ENCODE measurements around the gene LY6G6C. TPM values are rescaled to one million over a fixed set of nuclear protein-coding genes. Genes with fewer than 3 reads are reported as not detected.
A peak's percentile ranks its signal among the peaks of the same experiment; 100 is the strongest.

The LY6G6C gene
- total RNA-seq, 2 donors from 2014 or later = not detected

- peaks cover 8% of the 10 kb centered on the region for H3K36me3 Mint-ChIP-seq (ENCODE audit: low read depth)
- no peak for DNase-seq
- ATAC-seq = no peak
- no peaks in the 10 kb centered on the region for H3K27me3 Mint-ChIP-seq
- peak overlapping the region; percentile 99 for H3K4me3 Mint-ChIP-seq
- H3K9me3 ChIP-seq (ENCODE audit: control insufficient read depth, low read length, poor library complexity, severe bottlenecking) = no peaks in the 10 kb centered on the region
- H3K4me1 Mint-ChIP-seq = peaks cover 62% of the 10 kb centered on the region
- H3K27ac Mint-ChIP-seq = peak overlapping the region; percentile 96
These were observed 15.9 kb upstream of the LY6G6C start for GRCh38 chr6:31737315-31737990.

GRCh38 chr6:31736768-31737314 is 15.3 kb upstream of the LY6G6C start:
- no peaks in the 10 kb centered on the region for H3K9me3 ChIP-seq (ENCODE audit: control insufficient read depth, low read length, poor library complexity, severe bottlenecking)
- H3K36me3 Mint-ChIP-seq (ENCODE audit: low read depth) = peaks cover 8% of the 10 kb centered on the region
- peak overlapping the region; percentile 99 for H3K4me3 Mint-ChIP-seq
- H3K27me3 Mint-ChIP-seq = no peaks in the 10 kb centered on the region
- peak overlapping the region; percentile 96 for H3K27ac Mint-ChIP-seq
- ATAC-seq = no peak
- H3K4me1 Mint-ChIP-seq = peaks cover 62% of the 10 kb centered on the region
- no peak for DNase-seq

DNA sequence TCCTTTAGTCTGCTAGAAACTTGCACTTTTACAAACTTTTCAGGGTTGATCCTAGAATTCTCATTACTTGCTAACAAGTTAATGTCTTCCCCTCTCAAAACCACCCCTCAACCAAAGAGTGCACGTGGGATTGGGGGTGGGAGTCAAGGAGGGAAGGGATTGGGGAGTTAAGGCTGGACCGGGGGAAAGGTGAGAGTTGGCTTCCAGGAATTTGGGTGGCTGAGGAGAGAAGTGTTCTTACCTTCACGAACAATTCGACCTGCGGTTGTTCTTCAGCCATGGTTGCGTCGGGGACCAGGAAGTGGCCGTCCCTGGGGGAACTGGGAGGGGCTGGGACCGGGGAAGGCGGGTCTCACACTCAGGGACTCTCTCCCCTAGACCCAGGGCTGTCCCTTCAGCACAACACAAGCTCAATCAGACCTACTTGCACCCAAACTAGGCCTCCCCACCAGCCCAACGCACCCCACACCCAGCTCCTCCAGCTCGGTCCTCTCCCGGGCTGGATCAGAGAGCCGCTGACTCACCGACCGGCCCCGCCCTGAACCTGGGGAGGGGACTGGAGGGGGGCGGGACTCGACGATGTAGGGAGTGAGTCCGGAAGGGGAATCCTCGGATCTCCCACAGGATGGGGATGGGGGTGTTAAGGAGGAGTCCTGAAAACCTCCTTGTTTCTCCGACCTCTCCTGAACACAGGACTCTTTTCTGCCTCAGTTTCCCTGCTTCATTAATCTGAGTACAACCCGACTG is 14.6 kb upstream of the LY6G6C start, which contains the start of gene CLIC1:
CLIC1 (minus strand) TSS at position 510 of the 747 bp plus-strand sequence; CDS start at position 280, 230 bp downstream.
- peak within 1 kb of the TSS; percentile 96 for H3K27ac Mint-ChIP-seq
- DNase-seq = peak in 2 of 3 donors; percentile 62 to 65
- no peaks in the 10 kb centered on the region for H3K27me3 Mint-ChIP-seq
- H3K9me3 ChIP-seq (ENCODE audit: control insufficient read depth, low read length, poor library complexity, severe bottlenecking) = no peaks in the 10 kb centered on the region
- H3K4me3 Mint-ChIP-seq = peak within 1 kb of the TSS; percentile 99
- peak; percentile 16 for ATAC-seq
- peaks cover 62% of the 10 kb centered on the region for H3K4me1 Mint-ChIP-seq
- peaks cover 8% of the 10 kb centered on the region for H3K36me3 Mint-ChIP-seq (ENCODE audit: low read depth)

DNA sequence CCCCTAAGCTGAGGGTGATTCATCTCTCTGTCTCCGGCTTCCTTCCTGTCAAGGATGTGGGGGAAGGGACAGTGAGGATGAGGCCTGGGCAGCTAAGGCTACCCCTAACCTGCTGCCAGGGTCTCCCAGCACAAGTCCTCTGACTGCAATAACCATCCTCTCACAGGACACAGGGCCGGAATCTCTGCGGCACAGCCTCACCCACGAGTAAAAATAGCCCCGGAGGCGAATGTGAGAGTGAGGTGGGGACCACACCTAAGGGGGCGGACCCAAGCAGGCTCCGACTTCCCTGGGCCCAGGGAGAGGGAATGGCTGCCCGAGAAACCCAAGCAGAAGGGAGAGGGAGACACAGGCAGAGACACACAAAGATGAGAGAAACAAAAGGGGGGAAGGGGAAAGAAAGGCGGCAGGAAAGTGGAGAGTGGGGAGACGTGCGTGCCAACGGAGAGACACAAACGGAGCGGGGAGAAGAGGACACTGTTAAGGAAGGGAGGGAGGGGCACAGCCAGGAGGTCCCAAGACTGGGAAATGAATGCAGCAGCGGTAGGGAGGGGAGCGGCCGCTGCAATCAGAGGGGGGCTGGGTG is 13.4 kb upstream of the LY6G6C start:
- H3K27me3 Mint-ChIP-seq = no peaks in the 10 kb centered on the region
- DNase-seq (peak in 1 of 3 donors; percentile 47), ATAC-seq (peak; percentile 19)
- peaks cover 60% of the 10 kb centered on the region for H3K4me1 Mint-ChIP-seq
- peak overlapping the region; percentile 96 for H3K27ac Mint-ChIP-seq
- peaks cover 11% of the 10 kb centered on the region for H3K36me3 Mint-ChIP-seq (ENCODE audit: low read depth)
- H3K4me3 Mint-ChIP-seq = peak overlapping the region; percentile 99
- no peaks in the 10 kb centered on the region for H3K9me3 ChIP-seq (ENCODE audit: control insufficient read depth, low read length, poor library complexity, severe bottlenecking)

GRCh38 chr6:31734247-31734820 is 12.8 kb upstream of the LY6G6C start:
- peaks cover 57% of the 10 kb centered on the region for H3K4me1 Mint-ChIP-seq
- peaks cover 11% of the 10 kb centered on the region for H3K36me3 Mint-ChIP-seq (ENCODE audit: low read depth)
- peak overlapping the region; percentile 99 for H3K4me3 Mint-ChIP-seq
- H3K9me3 ChIP-seq (ENCODE audit: control insufficient read depth, low read length, poor library complexity, severe bottlenecking) = no peaks in the 10 kb centered on the region
- peak overlapping the region; percentile 96 for H3K27ac Mint-ChIP-seq
- ATAC-seq (no peak), DNase-seq (peak in 1 of 3 donors; percentile 31)
- no peaks in the 10 kb centered on the region for H3K27me3 Mint-ChIP-seq

GRCh38 chr6:31733734-31734133 is 12.2 kb upstream of the LY6G6C start:
- Mint-ChIP-seq H3K4me1 (peaks cover 55% of the 10 kb centered on the region), H3K4me3 (peak overlapping the region; percentile 99), H3K27ac (peak overlapping the region; percentile 96), H3K27me3 (no peaks in the 10 kb centered on the region), H3K36me3 (ENCODE audit: low read depth) (peaks cover 11% of the 10 kb centered on the region)
- DNase-seq (no peak), ATAC-seq (no peak)
- no peaks in the 10 kb centered on the region for H3K9me3 ChIP-seq (ENCODE audit: control insufficient read depth, low read length, poor library complexity, severe bottlenecking)

DNA sequence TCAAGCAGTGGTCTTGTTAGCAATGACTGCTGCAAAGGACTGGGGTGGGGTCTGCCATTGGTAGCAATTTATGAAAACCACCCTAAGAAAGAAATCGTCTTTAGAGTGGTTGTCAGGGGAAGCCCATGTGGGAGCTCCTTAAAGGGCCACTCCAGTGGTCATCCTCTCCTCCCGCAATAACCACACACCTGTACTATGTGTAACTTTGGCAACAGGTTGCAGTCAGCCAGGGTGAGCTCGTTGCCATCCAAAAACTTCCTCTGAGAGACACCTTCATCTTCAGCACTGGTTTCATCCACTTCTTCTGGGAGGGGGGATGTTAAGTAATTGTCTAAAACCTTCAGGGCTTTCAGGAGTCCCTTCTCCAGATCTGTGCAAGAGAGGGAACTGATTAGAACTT is 10.5 kb upstream of the LY6G6C start:
- Mint-ChIP-seq H3K27me3 (no peaks in the 10 kb centered on the region), H3K36me3 (ENCODE audit: low read depth) (peaks cover 11% of the 10 kb centered on the region), H3K4me3 (no peak overlapping the region), H3K27ac (no peak overlapping the region), H3K4me1 (peaks cover 47% of the 10 kb centered on the region)
- ATAC-seq (no peak), DNase-seq (no peak)
- H3K9me3 ChIP-seq (ENCODE audit: control insufficient read depth, low read length, poor library complexity, severe bottlenecking) = no peaks in the 10 kb centered on the region

GRCh38 chr6:31730631-31731086 is 9.1 kb upstream of the LY6G6C start:
- DNase-seq (no peak), ATAC-seq (no peak)
- Mint-ChIP-seq H3K4me1 (peaks cover 50% of the 10 kb centered on the region), H3K27me3 (no peaks in the 10 kb centered on the region), H3K4me3 (peak overlapping the region; percentile 96), H3K27ac (peak overlapping the region; percentile 79), H3K36me3 (ENCODE audit: low read depth) (peaks cover 9% of the 10 kb centered on the region)
- H3K9me3 ChIP-seq (ENCODE audit: control insufficient read depth, low read length, poor library complexity, severe bottlenecking) = no peaks in the 10 kb centered on the region

DNA sequence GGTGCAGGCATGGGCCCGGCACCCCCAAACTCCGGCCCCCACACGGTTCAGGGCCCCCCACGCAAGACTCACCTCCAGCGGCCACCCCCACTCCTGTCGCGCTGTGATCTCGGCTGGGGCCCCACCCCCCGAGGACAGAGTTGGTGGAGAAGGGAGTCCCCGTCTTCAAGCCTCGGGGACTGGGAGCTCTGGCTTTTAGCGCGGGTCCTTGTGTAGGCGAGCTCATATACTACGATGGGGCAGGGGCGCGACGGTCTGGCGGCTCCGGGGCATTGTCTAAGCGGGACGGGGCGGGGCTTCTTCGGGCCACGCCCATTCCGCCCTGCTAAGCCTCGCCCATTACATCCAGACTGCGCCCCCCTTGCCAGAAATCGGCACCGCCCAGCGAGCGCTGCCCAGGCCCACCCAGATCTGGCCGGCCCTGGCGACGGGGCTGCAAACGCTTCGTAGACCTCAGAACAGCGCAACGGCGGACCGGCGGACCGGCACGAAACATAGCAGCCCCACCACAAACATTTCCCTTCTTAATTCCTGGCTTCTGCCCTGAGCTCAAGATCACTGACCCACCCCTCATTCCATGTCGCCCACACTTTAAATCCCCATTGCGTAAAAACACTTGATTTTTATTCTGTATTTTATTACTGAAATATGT is 8.6 kb upstream of the LY6G6C start:
- no peaks in the 10 kb centered on the region for H3K9me3 ChIP-seq (ENCODE audit: control insufficient read depth, low read length, poor library complexity, severe bottlenecking)
- Mint-ChIP-seq H3K36me3 (ENCODE audit: low read depth) (peaks cover 5% of the 10 kb centered on the region), H3K4me3 (peak overlapping the region; percentile 96), H3K27ac (peak overlapping the region; percentile 79), H3K27me3 (no peaks in the 10 kb centered on the region), H3K4me1 (peaks cover 47% of the 10 kb centered on the region)
- peak; percentile 49 to 67 (median 62) for DNase-seq
- peak; percentile 65 for ATAC-seq

DNA sequence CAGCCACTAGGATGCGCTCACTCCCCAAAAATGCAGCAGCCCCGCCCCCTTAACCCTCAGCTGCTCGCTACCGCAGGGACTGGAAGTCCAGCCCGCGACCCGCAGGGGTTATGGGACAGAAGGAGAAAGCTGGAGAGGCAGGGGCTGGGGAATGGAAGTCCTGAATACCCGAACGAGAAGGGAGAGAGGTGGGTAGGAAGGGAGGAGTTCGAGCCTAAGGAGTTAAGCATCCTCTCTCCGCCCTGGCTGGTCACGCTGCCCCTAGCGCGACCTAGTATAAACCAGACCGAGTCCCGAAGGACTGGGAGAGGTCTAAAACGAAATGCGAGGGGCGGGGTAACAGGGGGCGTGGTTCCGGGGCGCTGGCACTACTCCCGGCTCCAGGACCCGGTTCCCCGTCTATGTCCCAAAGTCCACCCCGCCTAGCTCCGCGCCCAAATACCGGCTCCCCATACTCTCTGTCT is 8.0 kb upstream of the LY6G6C start:
- Mint-ChIP-seq H3K4me1 (peaks cover 43% of the 10 kb centered on the region), H3K27me3 (no peaks in the 10 kb centered on the region), H3K36me3 (ENCODE audit: low read depth) (peaks cover 5% of the 10 kb centered on the region), H3K27ac (peak overlapping the region; percentile 79), H3K4me3 (peak overlapping the region; percentile 96)
- peak; percentile 68 to 72 (median 68) for DNase-seq
- no peaks in the 10 kb centered on the region for H3K9me3 ChIP-seq (ENCODE audit: control insufficient read depth, low read length, poor library complexity, severe bottlenecking)
- ATAC-seq = peak; percentile 79

DNA sequence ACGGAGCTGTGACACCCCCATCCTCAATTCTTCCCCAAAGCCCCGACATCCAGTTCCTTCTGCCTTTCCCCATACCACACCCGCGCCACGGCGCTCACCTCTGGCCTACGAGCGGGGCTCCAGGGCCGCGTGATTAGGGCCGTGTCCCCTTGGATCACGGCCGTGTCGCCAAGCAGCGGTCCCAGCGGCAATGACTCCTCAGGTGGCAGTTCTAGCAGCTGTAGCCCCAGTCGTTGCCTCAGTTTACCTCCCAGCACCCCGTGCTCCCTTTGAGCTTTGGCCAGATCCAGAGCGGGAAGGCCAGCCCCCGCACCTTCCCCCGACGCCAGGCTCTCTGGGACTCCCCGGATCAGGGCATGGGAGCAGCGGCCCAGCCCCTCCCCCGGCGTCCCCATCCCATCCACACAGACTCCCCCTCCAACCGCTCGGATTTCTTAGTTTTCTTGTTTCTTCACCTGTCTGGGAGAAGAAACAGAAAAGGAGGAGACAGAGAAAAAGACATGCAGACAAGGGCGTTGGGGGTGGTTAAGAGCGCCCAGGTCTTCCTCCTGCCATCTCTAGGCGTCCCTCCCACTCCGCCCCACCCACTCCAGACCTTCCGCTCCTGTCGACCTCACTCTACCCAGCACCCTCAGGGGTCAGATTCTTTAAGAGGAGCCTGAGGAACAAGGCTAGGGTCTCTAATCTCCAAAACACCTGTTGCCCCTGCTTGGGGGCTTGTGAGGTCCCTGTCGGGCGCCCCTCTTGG is 7.4 kb upstream of the LY6G6C start, which contains the start of gene DDAH2:
DDAH2 (minus strand) TSS at position 533 of the 748 bp plus-strand sequence; CDS start at position 395, 138 bp downstream.
- no peak for DNase-seq
- Mint-ChIP-seq H3K36me3 (ENCODE audit: low read depth) (peaks cover 5% of the 10 kb centered on the region), H3K4me1 (peaks cover 41% of the 10 kb centered on the region), H3K27me3 (no peaks in the 10 kb centered on the region), H3K27ac (peak within 1 kb of the TSS; percentile 79), H3K4me3 (peak within 1 kb of the TSS; percentile 96)
- no peaks in the 10 kb centered on the region for H3K9me3 ChIP-seq (ENCODE audit: control insufficient read depth, low read length, poor library complexity, severe bottlenecking)
- ATAC-seq = peak; percentile 17
